DMS53 (cell line): ENCODE measurements around the gene NUAK2.

Experiments used
- DNase-seq: peaks from one replicate; lab custom pipeline; 2025; lab: John Stamatoyannopoulos, UW

The NUAK2 gene

DNA sequence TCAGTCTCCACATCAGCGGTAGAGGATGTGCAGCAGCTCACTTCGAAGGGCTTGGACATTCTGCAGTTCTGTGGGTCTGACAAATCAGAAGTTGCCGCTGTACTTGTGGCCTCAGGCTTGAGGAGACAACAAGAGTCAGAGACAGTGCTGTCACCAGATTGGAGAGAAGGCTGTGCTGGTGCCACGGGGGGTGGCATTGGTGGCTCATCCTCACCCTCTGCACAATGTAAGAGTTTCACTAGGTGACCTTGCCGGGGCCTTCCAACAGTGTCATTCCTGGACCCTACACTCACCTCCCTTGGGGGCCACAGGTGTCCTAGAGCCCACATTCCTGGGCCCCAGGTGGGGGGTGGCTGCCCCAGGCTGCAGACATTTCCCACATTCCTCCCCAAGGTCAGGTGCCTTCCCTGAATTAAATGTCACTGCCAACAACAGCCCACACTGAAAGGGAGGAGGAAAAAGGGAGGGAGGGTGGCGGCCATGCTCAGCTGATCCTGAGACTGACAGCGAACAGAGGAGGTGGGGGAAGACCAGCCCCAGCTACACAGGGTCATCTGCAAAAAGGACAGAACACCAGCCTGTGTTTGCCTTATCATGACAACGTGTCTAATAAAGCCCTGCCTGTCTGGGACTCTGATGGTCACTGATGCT, 47.4 kb downstream of the NUAK2 start:
- peak; percentile 62 for DNase-seq

DNA sequence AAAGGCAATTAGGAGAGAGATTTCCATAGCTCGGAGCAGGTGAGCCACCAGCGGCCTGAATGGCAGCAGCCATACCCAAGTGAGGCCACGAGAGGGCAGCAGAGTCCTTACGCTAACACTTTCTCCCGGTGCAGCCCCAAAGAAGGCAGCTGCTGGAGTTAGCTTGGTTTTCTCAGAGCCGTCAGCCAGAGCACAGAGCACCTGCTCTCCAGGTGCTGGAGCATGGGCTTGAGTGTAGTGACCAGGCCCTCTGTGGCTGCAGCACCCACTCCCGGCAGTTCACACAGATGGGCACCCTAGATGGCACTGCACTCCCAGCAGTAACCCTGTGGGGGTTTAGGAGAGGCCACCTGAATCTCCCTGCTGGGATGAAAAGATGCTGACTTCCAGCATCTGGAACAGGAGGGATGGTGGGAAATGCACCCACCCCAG, 48.0 kb downstream of the NUAK2 start:
- DNase-seq = peak; percentile 96

DNA sequence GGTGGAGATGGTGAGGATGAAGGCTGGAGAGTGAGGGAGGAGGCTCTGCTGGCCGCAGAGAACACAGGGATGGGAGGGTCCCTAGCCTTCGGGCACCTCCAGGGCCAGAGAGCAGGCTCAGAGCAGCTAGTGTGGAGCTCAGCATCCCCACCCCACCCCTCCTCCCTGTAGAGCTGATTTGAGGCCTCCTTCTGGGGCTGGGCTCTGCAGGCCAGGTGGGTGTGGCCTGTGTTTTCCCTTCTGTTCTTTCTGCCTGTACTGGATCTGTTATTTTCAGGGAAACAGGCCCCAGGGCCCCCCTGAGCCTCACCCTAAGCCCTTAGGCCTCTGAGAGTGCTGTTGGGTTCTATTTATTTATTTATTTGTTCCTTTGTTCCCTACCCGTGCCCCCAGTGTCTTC, 49.0 kb downstream of the NUAK2 start:
- DNase-seq = peak; percentile 27

DNA sequence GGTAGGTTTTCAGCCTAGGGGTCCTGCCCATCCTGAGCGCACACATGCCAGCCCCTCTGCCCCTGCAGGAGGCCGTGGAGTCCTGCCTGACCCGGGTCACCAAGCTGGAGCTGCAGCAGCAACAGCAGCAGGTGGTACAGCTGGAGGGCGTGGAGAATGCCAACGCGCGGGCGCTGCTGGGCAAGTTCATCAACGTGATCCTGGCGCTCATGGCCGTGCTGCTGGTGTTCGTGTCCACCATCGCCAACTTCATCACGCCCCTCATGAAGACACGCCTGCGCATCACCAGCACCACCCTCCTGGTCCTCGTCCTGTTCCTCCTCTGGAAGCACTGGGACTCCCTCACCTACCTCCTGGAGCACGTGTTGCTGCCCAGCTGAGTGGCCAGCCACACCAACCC, 49.8 kb downstream of the NUAK2 start:
- no peak for DNase-seq

DNA sequence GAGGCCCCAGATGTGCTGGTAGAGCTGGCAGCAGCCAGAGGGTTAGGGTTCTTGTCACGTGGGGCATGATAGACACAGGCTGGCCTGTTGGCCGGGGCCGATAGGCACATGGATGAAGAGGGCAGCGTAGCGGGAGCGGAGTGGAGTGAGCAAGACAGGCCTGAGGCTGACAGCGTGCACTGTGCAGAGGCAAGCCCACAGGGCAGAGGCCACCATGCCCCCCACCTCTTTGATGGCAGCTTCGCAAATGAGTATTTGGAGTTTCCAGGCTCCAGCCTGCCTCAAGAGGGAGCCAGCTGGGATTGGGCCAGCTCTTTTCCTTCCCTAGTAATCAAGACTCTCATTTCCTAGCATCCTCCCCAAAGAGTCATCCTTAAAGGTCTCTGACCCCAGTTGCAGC, 50.3 kb downstream of the NUAK2 start:
- DNase-seq = no peak

DNA sequence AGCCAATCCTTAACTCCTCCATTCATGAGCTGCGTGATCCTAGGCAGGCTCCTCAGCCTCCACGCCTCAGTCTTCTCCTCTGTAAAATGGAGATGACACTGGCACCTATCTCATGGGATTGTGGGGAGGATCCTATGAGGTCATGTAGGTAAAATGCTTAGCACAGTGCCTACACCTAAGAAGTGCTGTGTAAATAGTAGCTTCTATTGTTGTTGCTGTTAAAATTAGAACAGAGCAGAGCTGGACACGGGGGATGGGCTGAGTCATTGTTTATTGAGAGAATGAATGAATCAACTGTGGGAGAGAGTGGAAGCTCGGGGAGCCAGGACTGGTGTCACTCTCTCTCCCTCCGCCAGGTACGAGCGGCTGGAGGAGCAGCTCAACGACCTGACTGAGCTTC, 50.8 kb downstream of the NUAK2 start:
- DNase-seq = peak; percentile 99

DNA sequence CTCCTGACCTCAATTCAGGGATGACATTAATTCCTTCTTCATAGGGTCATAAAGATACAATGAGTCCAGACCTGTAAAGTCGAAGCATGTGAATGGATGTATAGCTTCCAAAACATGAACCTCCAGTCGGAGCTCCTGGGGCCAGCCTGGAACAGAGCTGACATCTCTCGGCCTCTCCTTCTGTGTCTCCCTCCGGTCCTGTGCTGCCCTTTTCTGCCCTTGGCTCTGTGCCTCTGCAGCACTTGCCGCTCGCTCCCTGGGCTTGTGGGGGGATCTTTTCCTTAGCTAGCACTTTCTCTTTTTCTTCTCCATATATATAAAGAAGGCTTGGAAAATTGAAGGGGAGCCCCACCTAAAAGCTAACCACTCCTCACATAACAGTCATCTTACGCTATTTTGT, 51.3 kb downstream of the NUAK2 start:
- no peak for DNase-seq

DNA sequence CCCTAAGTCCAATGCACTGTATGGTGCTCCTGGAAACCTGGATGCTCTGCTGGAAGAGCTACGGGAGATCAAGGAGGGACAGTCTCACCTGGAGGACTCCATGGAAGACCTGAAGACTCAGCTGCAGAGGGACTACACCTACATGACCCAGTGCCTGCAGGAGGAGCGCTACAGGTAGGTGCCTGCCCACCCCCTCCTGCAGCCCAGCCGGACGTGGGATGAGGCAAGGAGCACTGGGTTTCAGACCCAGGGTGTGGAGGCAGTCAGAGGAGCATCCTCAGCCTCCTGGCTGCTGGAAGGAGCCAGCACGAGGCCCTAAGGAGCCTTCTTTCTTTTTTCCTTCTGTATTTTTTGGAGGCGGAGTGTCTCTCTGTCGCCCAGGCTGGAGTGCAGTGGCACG, 51.8 kb downstream of the NUAK2 start:
- DNase-seq = no peak

DNA sequence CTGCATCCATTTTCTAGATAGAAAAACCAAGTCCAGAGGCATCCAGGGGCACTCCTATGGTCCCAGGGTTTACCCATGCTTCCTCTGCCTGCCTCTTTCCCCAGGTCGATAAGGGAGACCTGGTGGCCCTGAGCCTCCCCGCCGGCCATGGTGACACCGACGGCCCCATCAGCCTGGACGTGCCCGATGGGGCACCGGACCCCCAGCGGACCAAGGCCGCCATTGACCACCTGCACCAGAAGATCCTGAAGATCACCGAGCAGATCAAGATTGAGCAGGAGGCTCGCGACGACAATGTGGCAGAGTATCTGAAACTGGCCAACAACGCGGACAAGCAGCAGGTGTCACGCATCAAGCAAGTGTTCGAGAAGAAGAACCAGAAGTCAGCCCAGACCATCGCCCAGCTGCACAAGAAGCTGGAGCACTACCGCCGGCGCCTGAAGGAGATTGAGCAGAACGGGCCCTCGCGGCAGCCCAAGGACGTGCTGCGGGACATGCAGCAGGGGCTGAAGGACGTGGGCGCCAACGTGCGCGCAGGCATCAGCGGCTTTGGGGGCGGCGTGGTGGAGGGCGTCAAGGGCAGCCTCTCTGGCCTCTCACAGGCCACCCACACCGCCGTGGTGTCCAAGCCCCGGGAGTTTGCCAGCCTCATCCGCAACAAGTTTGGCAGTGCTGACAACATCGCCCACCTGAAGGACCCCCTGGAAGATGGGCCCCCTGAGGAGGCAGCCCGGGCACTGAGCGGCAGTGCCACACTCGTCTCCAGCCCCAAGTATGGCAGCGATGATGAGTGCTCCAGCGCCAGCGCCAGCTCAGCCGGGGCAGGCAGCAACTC, 52.5 kb downstream of the NUAK2 start:
- no peak for DNase-seq

DNA sequence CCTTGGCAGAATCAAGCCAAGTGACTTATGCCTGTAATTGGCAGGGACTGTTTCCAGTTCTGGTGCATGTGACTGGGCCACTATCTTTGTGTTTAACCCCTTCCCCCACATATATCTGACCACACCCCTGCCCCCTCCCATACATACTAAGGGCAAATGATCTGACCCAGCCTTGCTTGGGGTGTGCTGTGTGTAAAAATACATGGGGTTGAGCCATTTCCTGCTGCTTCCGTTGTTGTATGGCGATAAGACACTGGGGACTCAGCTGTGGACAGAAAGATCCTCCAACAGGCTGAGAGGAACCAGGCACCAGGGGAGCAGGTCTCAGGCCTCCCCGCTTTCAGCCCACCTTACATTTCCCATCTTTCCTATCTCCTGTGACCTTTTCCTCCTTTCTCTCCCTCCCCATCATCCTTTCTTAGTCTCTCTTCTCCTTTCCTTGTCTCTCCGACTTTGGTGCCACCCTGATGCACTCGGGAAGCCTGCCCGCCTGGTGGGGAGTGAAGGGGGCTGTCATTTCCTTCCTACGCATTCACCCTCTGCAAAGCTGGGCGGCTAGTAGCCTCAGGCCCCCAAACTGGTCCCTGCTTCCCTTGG, 54.1 kb downstream of the NUAK2 start:
- DNase-seq = no peak

DNA sequence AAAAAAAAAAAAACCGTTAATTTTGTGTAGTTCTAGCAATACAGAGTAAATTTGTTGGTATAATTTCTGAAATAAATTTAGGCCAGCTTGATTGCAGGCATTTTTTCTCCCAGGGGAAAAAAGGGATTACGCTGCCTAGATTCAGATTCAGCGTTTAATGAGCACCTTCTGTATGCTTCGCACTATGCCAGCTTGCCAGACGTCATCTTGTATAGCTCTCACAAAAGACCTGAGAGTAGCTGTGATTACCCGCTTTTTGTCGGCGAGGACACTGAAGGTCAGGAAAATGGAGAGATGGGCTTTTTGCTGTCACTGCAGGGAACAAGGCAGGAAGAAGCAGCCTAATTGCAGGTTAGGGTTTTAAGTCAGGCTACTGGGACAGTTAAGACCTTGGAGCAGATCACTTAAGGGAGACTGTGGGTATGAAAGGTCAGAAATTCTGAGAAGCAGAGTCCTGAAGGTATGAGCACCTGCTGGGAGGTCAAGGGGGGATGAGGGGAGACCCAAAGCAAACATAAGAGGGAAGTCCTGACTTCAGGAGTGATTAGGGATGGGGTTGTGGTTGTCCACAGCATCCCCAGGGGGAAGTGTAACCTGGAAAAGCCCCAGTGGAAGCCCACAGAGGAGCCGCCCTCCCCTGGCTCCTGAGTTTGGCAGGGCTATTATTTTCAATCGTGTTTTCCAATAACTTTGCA, 54.8 kb downstream of the NUAK2 start:
- DNase-seq = no peak

DNA sequence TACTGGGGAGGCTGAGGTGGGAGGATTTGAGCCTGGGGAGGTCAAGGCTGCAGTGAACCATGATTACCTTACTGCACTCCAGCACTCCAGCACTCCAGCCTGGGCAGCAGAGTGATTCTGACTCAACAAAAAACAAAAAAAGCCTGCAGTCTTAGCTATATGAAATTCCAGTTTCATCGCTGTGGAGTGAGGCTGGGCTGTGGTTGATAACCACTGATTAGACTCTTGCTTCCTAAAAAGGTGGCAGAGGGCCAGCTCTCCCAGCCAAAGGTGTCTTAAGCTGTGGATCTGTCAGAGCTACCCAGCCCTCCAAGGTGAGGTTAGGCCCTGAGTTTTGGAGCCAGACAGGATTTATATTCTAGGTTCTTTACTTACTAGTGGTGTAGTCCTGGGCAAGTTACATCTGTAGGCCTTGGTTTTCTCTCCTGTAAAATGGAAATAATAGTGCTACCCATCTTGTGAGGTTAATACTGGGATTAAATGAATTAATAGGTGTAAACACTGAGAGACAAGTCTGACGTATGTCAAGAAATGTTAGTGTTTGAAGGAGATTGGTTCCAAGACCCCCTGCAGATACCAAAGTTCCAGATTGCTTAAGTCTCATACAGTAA, 57.9 kb downstream of the NUAK2 start:
- DNase-seq = no peak

DNA sequence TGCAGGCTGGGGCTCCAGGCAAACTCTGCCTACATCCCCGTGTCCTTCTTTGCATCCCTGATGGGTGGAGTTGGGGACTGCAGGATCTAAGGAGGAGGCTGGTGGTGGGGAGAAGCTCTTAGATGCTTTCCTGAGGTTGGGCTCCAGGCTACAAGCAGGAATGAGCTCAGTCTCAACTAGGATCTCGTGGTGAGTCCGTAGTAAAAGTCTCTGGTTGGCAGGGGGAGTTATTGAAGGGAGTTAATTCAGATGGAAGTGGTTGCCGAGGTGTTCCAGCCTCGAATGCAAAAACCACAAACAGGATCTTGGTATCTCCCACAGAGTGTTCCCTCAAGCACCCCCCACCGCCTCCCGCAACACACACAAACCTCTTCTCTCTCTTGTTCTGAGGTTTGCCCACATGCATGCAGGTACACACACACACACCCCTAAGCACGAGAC, 58.8 kb downstream of the NUAK2 start:
- no peak for DNase-seq

DNA sequence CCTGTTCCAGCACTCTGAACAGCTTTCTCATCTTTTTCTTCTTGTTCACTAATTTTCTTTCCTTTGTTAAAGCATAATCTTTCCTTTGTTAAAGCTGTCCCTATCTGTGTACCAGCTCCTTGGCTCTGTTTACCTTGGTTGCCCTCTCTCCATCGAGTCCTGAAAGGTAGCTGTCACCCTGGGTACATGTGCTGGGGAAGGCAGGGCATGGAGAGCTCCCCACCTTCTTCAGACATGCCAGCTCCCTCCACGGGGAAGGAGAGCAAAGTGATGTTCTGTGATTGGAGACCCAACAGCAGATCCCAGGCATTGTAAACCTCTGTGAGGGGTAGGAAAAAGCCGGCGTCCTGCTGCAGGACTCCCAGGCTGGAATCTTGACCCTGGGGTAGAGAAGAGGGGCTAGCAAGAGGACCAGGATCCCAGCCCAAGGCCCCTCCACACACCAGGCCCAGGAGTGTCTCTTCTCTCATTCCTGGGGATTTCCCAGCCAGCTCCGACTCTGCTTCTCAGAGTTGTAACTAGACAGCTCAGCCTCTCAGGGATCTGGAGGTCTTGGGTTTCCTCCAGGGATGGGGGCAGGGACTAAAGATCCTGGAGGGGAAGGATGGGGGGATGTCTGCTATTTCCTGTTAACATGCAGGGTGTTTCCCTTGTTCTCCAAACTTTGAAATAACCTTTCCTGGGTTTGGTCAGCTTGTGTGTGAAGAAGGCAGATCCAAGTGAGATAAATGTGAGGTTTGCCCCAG, 59.4 kb downstream of the NUAK2 start:
- DNase-seq = no peak

DNA sequence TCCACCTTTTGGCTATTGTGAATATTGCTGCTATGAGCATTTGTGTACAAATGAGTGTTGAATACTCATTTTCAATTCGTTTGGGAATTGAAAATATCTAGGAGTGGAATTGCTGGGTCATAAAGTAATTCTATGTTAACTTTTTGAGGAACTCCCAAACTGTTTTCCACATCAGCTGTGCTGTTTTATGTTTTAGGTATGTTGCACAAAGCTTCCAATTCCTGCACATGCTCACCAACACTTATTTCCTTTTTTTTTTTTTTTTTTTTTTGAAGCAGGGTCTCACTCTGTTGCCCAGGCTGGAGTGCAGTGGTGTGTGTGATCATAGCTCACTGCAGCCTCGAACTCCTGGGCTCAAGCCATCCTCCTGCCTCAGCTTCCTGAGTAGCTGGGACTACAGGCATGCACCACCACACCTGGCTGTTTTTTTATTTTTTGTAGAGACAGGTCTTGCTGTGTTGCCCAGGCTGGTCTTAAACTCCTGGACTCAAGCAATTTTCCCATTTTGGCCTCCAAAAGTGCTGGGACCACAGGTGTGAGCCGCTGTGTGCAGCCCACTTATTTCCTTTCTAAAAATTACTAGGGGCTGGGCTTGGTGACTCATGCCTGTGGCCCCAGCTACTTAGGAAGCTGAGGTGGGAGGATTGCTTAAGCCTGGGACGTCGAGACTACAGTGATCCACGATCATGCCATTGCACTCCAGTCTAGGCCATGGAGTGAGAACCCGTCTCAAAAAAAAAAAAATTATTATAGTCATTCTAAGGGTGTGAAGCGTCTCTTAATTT, 60.4 kb downstream of the NUAK2 start:
- no peak for DNase-seq

DNA sequence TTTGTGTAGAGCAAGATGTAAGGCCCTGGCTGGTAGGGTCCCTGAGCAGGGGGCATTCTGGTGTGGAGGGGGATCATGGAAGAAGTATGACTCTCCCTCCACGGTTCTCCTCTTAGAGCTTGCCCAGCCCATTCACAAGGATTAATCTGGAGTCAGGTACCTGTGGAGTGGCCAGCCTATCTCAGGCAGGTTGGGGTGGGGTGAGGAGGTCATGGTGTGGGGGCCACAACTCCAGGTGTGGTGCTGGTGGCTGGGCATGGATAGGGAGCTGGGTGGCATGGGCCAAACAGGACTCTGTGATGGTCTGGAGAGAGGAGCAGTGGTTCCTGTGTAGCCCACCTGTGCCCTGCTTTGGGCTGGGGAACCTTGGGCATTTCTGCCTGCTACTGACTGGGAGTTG, 61.5 kb downstream of the NUAK2 start:
- DNase-seq = no peak

DNA sequence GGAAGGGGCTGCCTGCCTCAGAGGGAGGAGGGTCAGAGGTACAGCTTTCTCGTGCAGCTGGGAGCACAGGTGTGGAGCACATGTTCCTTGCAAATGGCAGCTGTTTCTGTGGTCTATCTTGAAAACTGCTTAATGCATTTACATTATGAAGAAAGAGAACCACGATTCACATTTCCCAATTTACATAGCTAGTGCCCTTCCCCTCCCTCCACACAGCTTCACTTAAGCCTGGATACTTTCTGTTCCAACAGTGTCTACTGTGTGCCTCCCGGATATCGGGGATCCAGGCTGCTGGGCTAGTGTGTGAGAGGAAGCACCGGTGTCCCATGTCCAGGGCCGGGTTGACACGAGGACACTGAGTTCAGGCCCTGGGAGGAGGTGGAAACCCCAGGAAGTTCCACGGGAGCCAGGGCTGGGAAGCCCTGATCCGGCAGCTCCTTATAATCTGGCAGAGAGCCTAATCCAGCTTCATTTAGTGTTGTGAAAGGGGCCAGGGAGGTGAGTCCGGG, 62.2 kb downstream of the NUAK2 start:
- no peak for DNase-seq

DNA sequence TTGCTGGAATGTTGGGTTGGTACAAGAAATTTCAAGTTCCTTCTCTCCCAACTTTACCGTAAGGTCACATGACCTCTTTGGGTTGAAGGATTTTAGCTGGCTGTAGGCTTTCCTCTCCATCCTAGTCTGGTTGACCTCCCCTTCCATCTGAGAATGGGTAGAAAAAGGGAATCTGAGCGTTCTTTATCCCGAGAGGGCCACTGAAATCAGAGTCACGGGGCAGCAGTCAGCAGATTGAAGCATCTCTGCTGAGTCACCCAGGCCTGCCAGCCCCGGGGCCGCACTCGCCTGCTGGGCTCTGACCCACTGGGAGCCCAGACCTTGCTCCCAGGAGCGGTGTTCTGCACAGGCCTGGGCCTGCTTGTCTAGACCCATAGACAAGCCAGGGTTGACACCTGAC, 62.8 kb downstream of the NUAK2 start:
- DNase-seq = no peak

DNA sequence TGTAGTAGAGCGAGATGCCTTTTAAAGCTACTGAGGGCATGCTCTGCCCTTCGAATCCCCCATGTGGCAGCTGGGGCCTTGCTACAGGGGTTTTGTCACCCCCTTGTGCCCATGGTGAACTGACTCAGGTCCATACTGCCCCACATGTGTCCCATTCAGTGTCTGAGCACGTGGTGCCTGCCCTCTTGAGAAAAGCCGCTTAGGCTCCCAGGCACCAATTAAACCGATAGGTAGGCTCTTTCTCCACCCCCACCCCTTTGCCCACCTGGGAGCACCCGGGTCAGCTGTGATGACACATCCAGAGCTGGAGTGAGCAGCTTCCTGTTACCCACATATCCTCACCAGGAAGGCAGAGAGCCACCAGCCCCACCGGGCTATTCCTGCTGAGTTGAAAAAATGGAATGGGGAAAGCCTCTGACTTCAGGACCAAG, 63.3 kb downstream of the NUAK2 start:
- peak; percentile 39 for DNase-seq

DNA sequence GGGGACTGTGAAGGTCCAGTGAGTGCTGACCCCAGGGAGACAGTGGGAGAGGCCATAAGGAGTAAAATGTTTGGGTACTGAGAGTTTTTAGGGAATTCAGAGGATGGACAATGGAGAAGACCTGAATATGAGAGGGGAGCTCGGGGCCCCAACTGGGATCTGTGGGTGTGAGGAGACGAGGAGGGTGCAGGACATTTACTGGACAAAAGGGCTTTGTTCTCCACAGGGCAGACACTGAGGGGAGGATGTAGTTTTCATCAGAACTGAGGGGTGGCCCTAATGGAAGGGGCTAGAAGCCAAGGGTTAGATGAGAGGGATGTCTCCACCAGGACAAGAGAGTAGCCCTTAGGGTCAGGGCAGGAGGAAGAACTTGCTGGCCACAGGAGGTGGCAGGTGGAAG, 63.8 kb downstream of the NUAK2 start:
- DNase-seq = no peak
